MCF 10A (cell line): ENCODE data around the gene MAML1. TPM values are rescaled to one million over a fixed set of nuclear protein-coding genes. Genes with fewer than 3 reads are reported as not detected.

ENCODE experiments used
- BruUV-seq: library from RNA; stranded (reverse); fragments of 400-500 nt; replicated peaks from 2 replicates; lab custom pipeline; 2021; lab: Mats Ljungman, UMichigan
- CTCF ChIA-PET: fragments of 300-600 bp; sonication (Branson Sonifier 250); formaldehyde crosslinking; extraction: SDS; loops from one replicate; lab custom pipeline; 2021; ENCODE audit warnings: antibody characterized with exemption, inconsistent platforms; lab: Yijun Ruan, JAX
- POLR2A ChIA-PET: fragments of 300-600, 350-650 bp; sonication (Branson Sonifier 250); formaldehyde crosslinking; extraction: SDS; loops from one replicate; lab custom pipeline; 2020; ENCODE audit warnings: antibody characterized with exemption, inconsistent platforms; lab: Yijun Ruan, JAX
- DNase-seq: peaks from one replicate; pipeline ENCODE4 v3.0.0-alpha.2; 2018; ENCODE audit not compliant: unreplicated experiment
- H3K27ac Mint-ChIP-seq: one replicate; pipeline ENCODE4 v1.8.0; 2022; ENCODE audit warnings: mild to moderate bottlenecking, low read depth, mixed read lengths; ENCODE audit not compliant: unreplicated experiment
- H3K27me3 Mint-ChIP-seq: one replicate; pipeline ENCODE4 v1.8.0; 2022; ENCODE audit warnings: mixed read lengths; ENCODE audit not compliant: insufficient read depth, unreplicated experiment
- H3K36me3 Mint-ChIP-seq: one replicate; pipeline ENCODE4 v1.8.0; 2022; ENCODE audit warnings: mild to moderate bottlenecking, moderate library complexity, mixed read lengths; ENCODE audit not compliant: insufficient read depth, unreplicated experiment
- H3K4me1 Mint-ChIP-seq: one replicate; pipeline ENCODE4 v1.8.0; 2022; ENCODE audit warnings: mixed read lengths; ENCODE audit not compliant: insufficient read depth, unreplicated experiment
- H3K4me3 Mint-ChIP-seq: one replicate; pipeline ENCODE4 v1.8.0; 2022; ENCODE audit warnings: mild to moderate bottlenecking, moderate library complexity, mixed read lengths; ENCODE audit not compliant: unreplicated experiment
- H3K9me3 Mint-ChIP-seq: one replicate; pipeline ENCODE4 v1.8.0; 2022; ENCODE audit warnings: mixed read lengths; ENCODE audit not compliant: unreplicated experiment
- intact Hi-C: fragments of 100-400 bp; cut with micrococcal nuclease; formaldehyde crosslinking; loops from 2 replicates; pipeline ENCODE4 v1.14.1; 2022
- total RNA-seq: library from RNA; stranded (reverse); gene quantifications from 2 replicates; pipeline ENCODE4 v1.2.3, GENCODE V29; 2022
- TF ChIP-seq, protein P1 (sequence below): fragments of 200-600 bp; IDR thresholded peaks from one replicate; pipeline ENCODE4 v1.8.0; 2022; ENCODE audit warnings: antibody characterized with exemption, mild to moderate bottlenecking; ENCODE audit not compliant: unreplicated experiment

The MAML1 gene
- total RNA-seq, 1 experiment from 2014 or later, result 38.4 TPM

- Mint-ChIP-seq H3K27ac (peak overlapping the region; percentile 92), H3K4me3 (peak overlapping the region; percentile 82), H3K9me3 (no peaks in the 10 kb centered on the region), H3K27me3 (no peaks in the 10 kb centered on the region), H3K4me1 (peaks cover 29% of the 10 kb centered on the region), H3K36me3 (peaks cover 43% of the 10 kb centered on the region)
- TF ChIP-seq, protein P1, sequence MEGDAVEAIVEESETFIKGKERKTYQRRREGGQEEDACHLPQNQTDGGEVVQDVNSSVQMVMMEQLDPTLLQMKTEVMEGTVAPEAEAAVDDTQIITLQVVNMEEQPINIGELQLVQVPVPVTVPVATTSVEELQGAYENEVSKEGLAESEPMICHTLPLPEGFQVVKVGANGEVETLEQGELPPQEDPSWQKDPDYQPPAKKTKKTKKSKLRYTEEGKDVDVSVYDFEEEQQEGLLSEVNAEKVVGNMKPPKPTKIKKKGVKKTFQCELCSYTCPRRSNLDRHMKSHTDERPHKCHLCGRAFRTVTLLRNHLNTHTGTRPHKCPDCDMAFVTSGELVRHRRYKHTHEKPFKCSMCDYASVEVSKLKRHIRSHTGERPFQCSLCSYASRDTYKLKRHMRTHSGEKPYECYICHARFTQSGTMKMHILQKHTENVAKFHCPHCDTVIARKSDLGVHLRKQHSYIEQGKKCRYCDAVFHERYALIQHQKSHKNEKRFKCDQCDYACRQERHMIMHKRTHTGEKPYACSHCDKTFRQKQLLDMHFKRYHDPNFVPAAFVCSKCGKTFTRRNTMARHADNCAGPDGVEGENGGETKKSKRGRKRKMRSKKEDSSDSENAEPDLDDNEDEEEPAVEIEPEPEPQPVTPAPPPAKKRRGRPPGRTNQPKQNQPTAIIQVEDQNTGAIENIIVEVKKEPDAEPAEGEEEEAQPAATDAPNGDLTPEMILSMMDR, result no peak
- DNase-seq, result no peak
- BruUV-seq, result no TSS peak
- CTCF ChIA-PET, result no interaction called here
- POLR2A ChIA-PET, result interaction anchor here (1.4 to 6.2 kb wide), 3 partner anchors 15 to 72 kb away, joined by 3 to 134 read pairs (median 37); partner anchors contain the start of genes MAML1 and SQSTM1
- intact Hi-C loops, result no loop called here
Measured at GRCh38 chr5:179804555-179804947, 71.9 kb downstream of the MAML1 start.

- TF ChIP-seq, protein P1, result no peak
- DNase-seq, result no peak
- POLR2A ChIA-PET, result interaction anchor here (0.5 to 6.2 kb wide), 18 partner anchors 9 to 1021 kb away, joined by 3 to 134 read pairs (median 4); partner anchors contain the start of genes HNRNPH1, MAML1, MRNIP and SQSTM1
- intact Hi-C loops, result loop anchor here (5.0 kb wide), 1 partner anchor 52 kb away; the partner anchor contains the start of gene MRNIP
- no peaks in the 10 kb centered on the region for H3K27me3 Mint-ChIP-seq
- H3K36me3 Mint-ChIP-seq, result peaks cover 39% of the 10 kb centered on the region
- H3K4me3 Mint-ChIP-seq, result peak overlapping the region; percentile 82
- peak overlapping the region; percentile 92 for H3K27ac Mint-ChIP-seq
- peaks cover 29% of the 10 kb centered on the region for H3K4me1 Mint-ChIP-seq
- CTCF ChIA-PET, result interaction anchor here (0.6 to 1.7 kb wide), 4 partner anchors 9 to 139 kb away, joined by 3 to 10 read pairs (median 3); no protein-coding TSS in a partner anchor
- no peaks in the 10 kb centered on the region for H3K9me3 Mint-ChIP-seq
- TSS peak; percentile 43 for BruUV-seq
Measured at GRCh38 chr5:179805070-179805528, 72.5 kb downstream of the MAML1 start.

DNA sequence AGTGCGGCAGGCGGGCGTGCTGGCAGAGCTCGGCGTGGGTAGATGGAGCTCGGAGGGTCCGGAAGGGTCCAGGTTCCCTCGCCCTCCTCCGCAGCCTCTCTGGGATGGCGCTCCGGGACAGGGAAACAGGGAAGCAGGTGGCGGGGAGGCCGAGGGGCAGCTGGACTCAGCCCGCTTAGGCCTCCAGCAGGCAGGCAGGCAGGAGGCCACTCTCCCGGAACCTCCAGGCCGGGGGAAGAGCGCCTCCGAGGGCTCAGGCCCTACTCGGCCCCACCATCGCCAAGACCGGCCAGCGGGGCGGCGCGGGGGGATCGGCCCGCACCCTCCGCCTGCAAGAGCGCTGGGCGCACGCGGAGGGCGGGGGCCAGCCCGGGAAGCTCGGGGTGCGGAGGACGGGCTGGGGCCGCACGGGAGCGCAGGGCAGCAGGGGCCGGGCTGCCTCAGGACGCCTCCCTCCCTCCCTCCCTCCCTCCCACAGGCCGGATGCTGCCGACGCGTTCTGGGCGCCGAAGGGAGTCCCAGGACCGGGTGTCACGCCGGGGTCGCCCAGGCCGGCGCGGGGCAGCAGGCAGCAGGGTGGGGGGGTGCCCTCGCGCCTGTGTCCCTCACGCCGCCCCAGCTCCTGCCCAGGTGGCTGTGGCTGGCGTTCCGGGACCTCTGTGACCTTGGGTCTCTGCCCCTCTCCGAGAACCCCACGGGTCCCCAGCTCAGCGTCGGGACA, 73.1 kb downstream of the MAML1 start:
- no peak for DNase-seq
- intact Hi-C loops, result loop anchor here (5.0 kb wide), 1 partner anchor 52 kb away; the partner anchor contains the start of gene MRNIP
- ChIA-PET POLR2A (interaction anchor here (0.5 to 6.2 kb wide), 18 partner anchors 9 to 1021 kb away, joined by 3 to 134 read pairs (median 4); partner anchors contain the start of genes HNRNPH1, MAML1, MRNIP and SQSTM1), CTCF (interaction anchor here (0.6 to 1.7 kb wide), 6 partner anchors 9 to 140 kb away, joined by 3 to 10 read pairs (median 3); no protein-coding TSS in a partner anchor)
- TF ChIP-seq, protein P1, result no peak
- H3K27me3 Mint-ChIP-seq, result no peaks in the 10 kb centered on the region
- H3K27ac Mint-ChIP-seq, result peak overlapping the region; percentile 92
- peak overlapping the region; percentile 82 for H3K4me3 Mint-ChIP-seq
- no TSS peak for BruUV-seq
- H3K4me1 Mint-ChIP-seq, result peaks cover 29% of the 10 kb centered on the region
- H3K9me3 Mint-ChIP-seq, result no peaks in the 10 kb centered on the region
- peaks cover 33% of the 10 kb centered on the region for H3K36me3 Mint-ChIP-seq
